Endothelial cell (in vitro differentiated cells): ENCODE data around the gene PRKAG2. TPM values are rescaled to one million over a fixed set of nuclear protein-coding genes. Genes with fewer than 3 reads are reported as not detected.
A peak's percentile ranks its signal among the peaks of the same experiment; 100 is the strongest.

Source experiments
- DNase-seq: peaks from one replicate; pipeline ENCODE4 v3.0.0; 2021; ENCODE audit warnings: low spot score
- H3K27ac Mint-ChIP-seq: one replicate; pipeline ENCODE4 v1.8.0; 2021; ENCODE audit warnings: mixed read lengths, inconsistent platforms; ENCODE audit not compliant: unreplicated experiment
- H3K27me3 Mint-ChIP-seq: one replicate; pipeline ENCODE4 v1.8.0; 2021; ENCODE audit warnings: mild to moderate bottlenecking, moderate library complexity, mixed read lengths, inconsistent platforms; ENCODE audit not compliant: unreplicated experiment
- H3K36me3 Mint-ChIP-seq: one replicate; pipeline ENCODE4 v1.8.0; 2021; ENCODE audit warnings: mild to moderate bottlenecking, low read depth, mixed read lengths, inconsistent platforms; ENCODE audit not compliant: unreplicated experiment
- H3K4me1 Mint-ChIP-seq: one replicate; pipeline ENCODE4 v1.8.0; 2021; ENCODE audit warnings: mild to moderate bottlenecking, mixed read lengths, inconsistent platforms; ENCODE audit not compliant: unreplicated experiment
- H3K4me3 Mint-ChIP-seq: one replicate; pipeline ENCODE4 v1.8.0; 2021; ENCODE audit warnings: mild to moderate bottlenecking, mixed read lengths, inconsistent platforms; ENCODE audit not compliant: unreplicated experiment
- H3K9me3 Mint-ChIP-seq: one replicate; pipeline ENCODE4 v1.8.0; 2021; ENCODE audit warnings: mixed read lengths, inconsistent platforms; ENCODE audit not compliant: unreplicated experiment
- CTCF ChIP-seq: fragments of 200-600 bp; sonication (generic); IDR thresholded peaks from one replicate; pipeline ENCODE4 v1.5.0; 2021; ENCODE audit warnings: antibody characterized with exemption; ENCODE audit not compliant: unreplicated experiment
- total RNA-seq: library from RNA; stranded (reverse); fragmentation: NEBNext Ultra II Directional; extraction: Animal tissue kit (Norgen Biotek cat#: 25700); gene quantifications from one replicate; pipeline ENCODE4 v1.2.1, GENCODE V29; 2021; ENCODE audit not compliant: unreplicated experiment

Gene PRKAG2
- total RNA-seq, 1 donor from 2014 or later = 16.0 TPM

GRCh38 chr7:151724920-151725584, 151.9 kb downstream of the PRKAG2 start:
- H3K27me3 Mint-ChIP-seq = peaks cover 9% of the 10 kb centered on the region
- DNase-seq = no peak
- no peak for TF ChIP-seq CTCF
- no peaks in the 10 kb centered on the region for H3K4me1 Mint-ChIP-seq
- no peak overlapping the region for H3K4me3 Mint-ChIP-seq
- no peaks in the 10 kb centered on the region for H3K9me3 Mint-ChIP-seq
- peak overlapping the region; percentile 42 for H3K27ac Mint-ChIP-seq
- peaks cover 4% of the 10 kb centered on the region for H3K36me3 Mint-ChIP-seq

GRCh38 chr7:151724250-151724915, 152.5 kb downstream of the PRKAG2 start:
- H3K27me3 Mint-ChIP-seq = peaks cover 7% of the 10 kb centered on the region
- H3K4me3 Mint-ChIP-seq = no peak overlapping the region
- no peaks in the 10 kb centered on the region for H3K9me3 Mint-ChIP-seq
- H3K4me1 Mint-ChIP-seq = no peaks in the 10 kb centered on the region
- peaks cover 4% of the 10 kb centered on the region for H3K36me3 Mint-ChIP-seq
- no peak for DNase-seq
- TF ChIP-seq CTCF = no peak
- no peak overlapping the region for H3K27ac Mint-ChIP-seq

- no peak overlapping the region for H3K27ac Mint-ChIP-seq
- H3K9me3 Mint-ChIP-seq = no peaks in the 10 kb centered on the region
- H3K4me3 Mint-ChIP-seq = no peak overlapping the region
- TF ChIP-seq CTCF = no peak
- H3K27me3 Mint-ChIP-seq = peaks cover 7% of the 10 kb centered on the region
- no peaks in the 10 kb centered on the region for H3K4me1 Mint-ChIP-seq
- no peak for DNase-seq
- H3K36me3 Mint-ChIP-seq = peaks cover 7% of the 10 kb centered on the region
Measured at GRCh38 chr7:151723321-151723720, 153.6 kb downstream of the PRKAG2 start.

- no peak overlapping the region for H3K27ac Mint-ChIP-seq
Measured at GRCh38 chr7:151722533-151722932, 154.4 kb downstream of the PRKAG2 start.

More at GRCh38 chr7:151722533-151722932, 154.4 kb downstream of the PRKAG2 start:
- no peak for DNase-seq
- Mint-ChIP-seq H3K4me1 (no peaks in the 10 kb centered on the region), H3K36me3 (peaks cover 7% of the 10 kb centered on the region), H3K9me3 (no peaks in the 10 kb centered on the region), H3K4me3 (no peak overlapping the region), H3K27me3 (peaks cover 9% of the 10 kb centered on the region)
- no peak for TF ChIP-seq CTCF
